ENCODE data around the gene ESYT1. TPM values are rescaled to one million over a fixed set of nuclear protein-coding genes. Genes with fewer than 3 reads are reported as not detected.
A peak's percentile ranks its signal among the peaks of the same experiment; 100 is the strongest.

The ESYT1 gene
- total RNA-seq, 1 donor from 2014 or later, result 127 TPM

GRCh38 chr12:56146492-56147460 lies 18.7 kb downstream of the ESYT1 start:
- Mint-ChIP-seq H3K36me3 (ENCODE audit: unreplicated experiment) (peaks cover 32% of the 10 kb centered on the region), H3K27me3 (ENCODE audit: unreplicated experiment) (no peaks in the 10 kb centered on the region), H3K9me3 (ENCODE audit: unreplicated experiment) (no peaks in the 10 kb centered on the region), H3K27ac (ENCODE audit: unreplicated experiment) (no peak overlapping the region), H3K4me1 (ENCODE audit: unreplicated experiment) (peaks cover 17% of the 10 kb centered on the region), H3K4me3 (ENCODE audit: unreplicated experiment) (no peak overlapping the region)
- no peak for DNase-seq (ENCODE audit: extremely low spot score, unreplicated experiment)
- no peak for TF ChIP-seq CTCF (IDR thresholded peaks at IDR 0.05)

GRCh38 chr12:56150563-56150962 lies 22.5 kb downstream of the ESYT1 start:
- no peak for DNase-seq (ENCODE audit: extremely low spot score, unreplicated experiment)
- Mint-ChIP-seq H3K36me3 (ENCODE audit: unreplicated experiment) (peaks cover 9% of the 10 kb centered on the region), H3K4me3 (ENCODE audit: unreplicated experiment) (peak overlapping the region; percentile 16), H3K27ac (ENCODE audit: unreplicated experiment) (peak overlapping the region; percentile 75), H3K4me1 (ENCODE audit: unreplicated experiment) (peaks cover 41% of the 10 kb centered on the region), H3K27me3 (ENCODE audit: unreplicated experiment) (no peaks in the 10 kb centered on the region), H3K9me3 (ENCODE audit: unreplicated experiment) (no peaks in the 10 kb centered on the region)
- no peak for TF ChIP-seq CTCF (IDR thresholded peaks at IDR 0.05)

- peak; percentile 33 for TF ChIP-seq CTCF (IDR thresholded peaks at IDR 0.05)
- H3K4me3 Mint-ChIP-seq (ENCODE audit: unreplicated experiment), result peak overlapping the region; percentile 93
- no peaks in the 10 kb centered on the region for H3K27me3 Mint-ChIP-seq (ENCODE audit: unreplicated experiment)
- H3K9me3 Mint-ChIP-seq (ENCODE audit: unreplicated experiment), result no peaks in the 10 kb centered on the region
- peaks cover 11% of the 10 kb centered on the region for H3K36me3 Mint-ChIP-seq (ENCODE audit: unreplicated experiment)
- DNase-seq (ENCODE audit: extremely low spot score, unreplicated experiment), result no peak
- H3K27ac Mint-ChIP-seq (ENCODE audit: unreplicated experiment), result peak overlapping the region; percentile 95
- H3K4me1 Mint-ChIP-seq (ENCODE audit: unreplicated experiment), result peaks cover 42% of the 10 kb centered on the region
Observed at GRCh38 chr12:56151672-56152131, 23.6 kb downstream of the ESYT1 start.

- H3K27ac Mint-ChIP-seq (ENCODE audit: unreplicated experiment), result peak within 1 kb of the TSS; percentile 95
- peak; percentile 95 for DNase-seq (ENCODE audit: extremely low spot score, unreplicated experiment)
- H3K36me3 Mint-ChIP-seq (ENCODE audit: unreplicated experiment), result peaks cover 11% of the 10 kb centered on the region
- H3K9me3 Mint-ChIP-seq (ENCODE audit: unreplicated experiment), result no peaks in the 10 kb centered on the region
- H3K4me3 Mint-ChIP-seq (ENCODE audit: unreplicated experiment), result peak within 1 kb of the TSS; percentile 93
- TF ChIP-seq CTCF (IDR thresholded peaks at IDR 0.05), result no peak
- H3K4me1 Mint-ChIP-seq (ENCODE audit: unreplicated experiment), result peaks cover 42% of the 10 kb centered on the region
- no peaks in the 10 kb centered on the region for H3K27me3 Mint-ChIP-seq (ENCODE audit: unreplicated experiment)
Observed at GRCh38 chr12:56152132-56152755, 24.2 kb downstream of the ESYT1 start, which contains the start of gene MYL6B. Gene MYL6B (plus strand): TSS chr12:56152587. CDS start chr12:56153919, 1,332 bp downstream.

All from osteocyte (in vitro differentiated cells).